ENCODE measurements around the gene ARSJ. TPM values are rescaled to one million over a fixed set of nuclear protein-coding genes. Genes with fewer than 3 reads are reported as not detected.
A peak's percentile ranks its signal among the peaks of the same experiment; 100 is the strongest.

ARSJ gene
- total and polyA plus RNA-seq, 11 donors, result 0.30 to 7.0 (median 1.7) TPM

GRCh38 chr4:113997206-113997605, 17.8 kb upstream of the ARSJ start:
- TF ChIP-seq POLR2A (IDR thresholded peaks at IDR 0.05) (no peak), CTCF (IDR thresholded peaks at IDR 0.05) (no peak)
- Histone ChIP-seq H3K4me3 (no peak overlapping the region), H3K27me3 (no peaks in the 10 kb centered on the region), H3K36me3 (no peaks in the 10 kb centered on the region), H3K9me3 (no peaks in the 10 kb centered on the region), H3K27ac (no peak overlapping the region), H3K4me1 (no peaks in the 10 kb centered on the region)
- ATAC-seq (no peak), DNase-seq (no peak)
- 89 to 100% (median 97%) methylated on average over 1 of the region's 1 CpG for WGBS, 4 donors
- intact Hi-C loops (cut with DNase I), result no loop called here

- TF ChIP-seq CTCF (IDR thresholded peaks at IDR 0.05) (no peak), POLR2A (IDR thresholded peaks at IDR 0.05) (no peak)
- ATAC-seq, result peak in 1 of 4 donors; percentile 16
- Histone ChIP-seq H3K4me1 (no peaks in the 10 kb centered on the region), H3K27me3 (no peaks in the 10 kb centered on the region), H3K4me3 (no peak overlapping the region), H3K36me3 (no peaks in the 10 kb centered on the region), H3K27ac (no peak overlapping the region), H3K9me3 (no peaks in the 10 kb centered on the region)
- no peak for DNase-seq
- 70 to 80% (median 73%) methylated on average over 4 of the region's 4 CpGs for WGBS, 4 donors
- intact Hi-C loops (cut with DNase I), result no loop called here
Measured at GRCh38 chr4:113996599-113997177, 17.2 kb upstream of the ARSJ start.

GRCh38 chr4:113993887-113994286, 14.4 kb upstream of the ARSJ start:
- H3K36me3 ChIP-seq, result no peaks in the 10 kb centered on the region
- H3K27me3 ChIP-seq, result no peaks in the 10 kb centered on the region
- intact Hi-C loops (cut with DNase I), result no loop called here
- TF ChIP-seq CTCF (IDR thresholded peaks at IDR 0.05) (no peak), POLR2A (IDR thresholded peaks at IDR 0.05) (no peak)
- ATAC-seq (no peak), DNase-seq (no peak)
- H3K4me3 ChIP-seq, result no peak overlapping the region
- H3K9me3 ChIP-seq, result no peaks in the 10 kb centered on the region
- no peaks in the 10 kb centered on the region for H3K4me1 ChIP-seq
- no peak overlapping the region for H3K27ac ChIP-seq

GRCh38 chr4:113990886-113991285, 11.4 kb upstream of the ARSJ start:
- no peak for DNase-seq
- Histone ChIP-seq H3K4me1 (no peaks in the 10 kb centered on the region), H3K27me3 (no peaks in the 10 kb centered on the region), H3K27ac (no peak overlapping the region), H3K36me3 (no peaks in the 10 kb centered on the region), H3K4me3 (no peak overlapping the region), H3K9me3 (no peaks in the 10 kb centered on the region)
- 57 to 85% (median 72%) methylated on average over 3 of the region's 3 CpGs for WGBS, 4 donors
- intact Hi-C loops (cut with DNase I), result no loop called here
- TF ChIP-seq POLR2A (IDR thresholded peaks at IDR 0.05), result no peak
- TF ChIP-seq CTCF (IDR thresholded peaks at IDR 0.05), result no peak
- ATAC-seq, result no peak

All from heart left ventricle (tissue), 16 donors.